Natural killer cell (primary cell): ENCODE data around the gene DISP1. TPM values are rescaled to one million over a fixed set of nuclear protein-coding genes. Genes with fewer than 3 reads are reported as not detected.

Experiments
- ATAC-seq, 3 donors: fragments of 150-1000 bp in 2 of 3; fragments of 200-7000 bp in 1 of 3; cut with Tn5 transposase; 1 replicate in 1 of 3; 2 replicates in 2 of 3; pipeline ENCODE4 v1.10.0; 2021; ENCODE audit warnings: mild to moderate bottlenecking in 2 of 3, moderate library complexity in 2 of 3
- DNase-seq, 2 donors: peaks; one replicate each; pipeline versions ENCODE4 v3.0.0 to v3.0.0-alpha.2; 2013 to 2021; ENCODE audit warnings: mixed read lengths in 1 of 2
- H3K27ac ChIP-seq: one replicate; pipeline ENCODE4 v1.5.1; 2013; ENCODE audit warnings: mild to moderate bottlenecking, low read length
- H3K27me3 ChIP-seq: one replicate; pipeline ENCODE4 v1.6.1; 2013; ENCODE audit warnings: low read length; ENCODE audit not compliant: control insufficient read depth, insufficient read depth
- H3K36me3 ChIP-seq: one replicate; pipeline ENCODE4 v1.6.1; 2013; ENCODE audit warnings: low read length; ENCODE audit not compliant: control insufficient read depth, insufficient read depth
- H3K4me1 ChIP-seq: one replicate; pipeline ENCODE4 v1.6.1; 2013; ENCODE audit warnings: low read length; ENCODE audit not compliant: control insufficient read depth, insufficient read depth
- H3K4me3 ChIP-seq: one replicate; pipeline ENCODE4 v1.5.1; 2013; ENCODE audit warnings: low read length
- H3K9me3 ChIP-seq: one replicate; pipeline ENCODE4 v1.6.1; 2013; ENCODE audit warnings: low read length; ENCODE audit not compliant: control insufficient read depth, insufficient read depth
- H3K27ac Mint-ChIP-seq, 2 donors: one replicate each; pipeline ENCODE4 v1.8.0; 2022; ENCODE audit warnings: mild to moderate bottlenecking in 2 of 2, mixed read lengths in 2 of 2, moderate library complexity in 1 of 2
- H3K27me3 Mint-ChIP-seq, 2 donors: one replicate each; pipeline ENCODE4 v1.8.0; 2022; ENCODE audit warnings: low read depth in 2 of 2, mixed read lengths in 2 of 2
- H3K36me3 Mint-ChIP-seq: one replicate; pipeline ENCODE4 v1.8.0; 2022; ENCODE audit warnings: mixed read lengths
- H3K4me1 Mint-ChIP-seq, 2 donors: one replicate each; pipeline ENCODE4 v1.8.0; 2022; ENCODE audit warnings: mixed read lengths in 2 of 2
- H3K4me3 Mint-ChIP-seq: one replicate; pipeline ENCODE4 v1.8.0; 2022; ENCODE audit warnings: mild to moderate bottlenecking, moderate library complexity, mixed read lengths
- H3K9me3 Mint-ChIP-seq, 2 donors: one replicate each; pipeline ENCODE4 v1.8.0; 2022; ENCODE audit warnings: mixed read lengths in 2 of 2
- CTCF ChIP-seq: fragments of 200-600 bp; IDR thresholded peaks from one replicate; pipeline ENCODE4 v1.8.0; 2022; ENCODE audit warnings: antibody characterized with exemption
- WGBS: methylation state at CpG from one replicate; pipeline ENCODE4 v1.1.7; 2013; ENCODE audit warnings: missing lambda C conversion rate; ENCODE audit not compliant: insufficient coverage; 5-methylcytosine and 5-hydroxymethylcytosine counted together
- intact Hi-C: fragments of 100-400 bp; cut with micrococcal nuclease; formaldehyde crosslinking; loops from one replicate; pipeline ENCODE4 v1.14.2; 2022
- total RNA-seq, 4 donors: library from RNA; stranded (reverse); fragments of 120-200 nt in 1 of 4; gene quantifications; one replicate each; pipeline versions ENCODE4 v1.2.3 to v1.2.4, GENCODE V29; 2013 to 2022

DISP1 gene
- total RNA-seq, 3 donors from 2014 or later (not counting 1 experiment from before 2014, with no cell fraction given): 3.7 to 6.0 (median 4.8) TPM

GRCh38 chr1:222791006-222791710 is 23.7 kb upstream of the DISP1 start:
- H3K27ac ChIP-seq: no peak overlapping the region
- peaks cover 3 to 4% of the 10 kb centered on the region in 2 donors for H3K27me3 Mint-ChIP-seq
- ATAC-seq (no peak), DNase-seq (no peak)
- intact Hi-C loops: no loop called here
- no peaks in the 10 kb centered on the region for H3K36me3 ChIP-seq
- H3K4me3 ChIP-seq: no peak overlapping the region
- no peaks in the 10 kb centered on the region for H3K36me3 Mint-ChIP-seq
- H3K9me3 Mint-ChIP-seq: no peaks in the 10 kb centered on the region
- no peaks in the 10 kb centered on the region for H3K4me1 Mint-ChIP-seq
- WGBS: 90% methylated on average over 4 of the region's 4 CpGs
- no peak overlapping the region for H3K4me3 Mint-ChIP-seq
- H3K27me3 ChIP-seq: no peaks in the 10 kb centered on the region
- no peak overlapping the region for H3K27ac Mint-ChIP-seq
- no peaks in the 10 kb centered on the region for H3K9me3 ChIP-seq
- no peak for TF ChIP-seq CTCF
- H3K4me1 ChIP-seq: no peaks in the 10 kb centered on the region

GRCh38 chr1:222792744-222793143 is 22.1 kb upstream of the DISP1 start:
- Histone ChIP-seq H3K27ac (no peak overlapping the region), H3K27me3 (no peaks in the 10 kb centered on the region), H3K4me1 (no peaks in the 10 kb centered on the region), H3K9me3 (no peaks in the 10 kb centered on the region), H3K36me3 (no peaks in the 10 kb centered on the region), H3K4me3 (no peak overlapping the region)
- WGBS: 40% methylated on average over 2 of the region's 2 CpGs
- Mint-ChIP-seq H3K27me3 (no peaks in the 10 kb centered on the region), H3K9me3 (no peaks in the 10 kb centered on the region), H3K4me1 (no peaks in the 10 kb centered on the region), H3K27ac (no peak overlapping the region), H3K36me3 (no peaks in the 10 kb centered on the region), H3K4me3 (no peak overlapping the region)
- intact Hi-C loops: loop anchor here (1.0 kb wide), 2 partner anchors 289 to 331 kb away; no protein-coding TSS in a partner anchor
- ATAC-seq (peak in 1 of 3 donors; percentile 30), DNase-seq (peak in 1 of 2 donors; percentile 53)
- peak; percentile 35 for TF ChIP-seq CTCF

- no peak overlapping the region for H3K4me3 Mint-ChIP-seq
- H3K36me3 Mint-ChIP-seq: no peaks in the 10 kb centered on the region
- Histone ChIP-seq H3K27ac (no peak overlapping the region), H3K9me3 (no peaks in the 10 kb centered on the region), H3K36me3 (no peaks in the 10 kb centered on the region), H3K4me3 (no peak overlapping the region), H3K4me1 (no peaks in the 10 kb centered on the region), H3K27me3 (no peaks in the 10 kb centered on the region)
- H3K9me3 Mint-ChIP-seq: no peaks in the 10 kb centered on the region
- H3K27ac Mint-ChIP-seq: no peak overlapping the region
- intact Hi-C loops: no loop called here
- TF ChIP-seq CTCF: no peak
- DNase-seq: no peak
- ATAC-seq: no peak
- no peaks in the 10 kb centered on the region for H3K4me1 Mint-ChIP-seq
- WGBS: 79% methylated on average over 6 of the region's 6 CpGs
- H3K27me3 Mint-ChIP-seq: peaks cover 0 to 4% of the 10 kb centered on the region in 2 donors
These were observed 20.0 kb upstream of the DISP1 start for GRCh38 chr1:222794656-222795474.
